HG03439 (cell line): ENCODE data around the gene ASRGL1.
"Not testable (repeated sequence)": the region's sequence is repeated elsewhere in the genome, so short reads cannot be mapped to it uniquely, and the experiment has no call there.

ENCODE experiments used
- ATAC-seq: cut with Tn5 transposase; IDR thresholded peaks from one replicate; pipeline ENCODE4 v1.9.1; 2021; ENCODE audit warnings: mild to moderate bottlenecking, moderate library complexity; ENCODE audit not compliant: unreplicated experiment

Gene ASRGL1

GRCh38 chr11:62337303-62338181 is at the start of gene ASRGL1:
TSS of gene ASRGL1 (plus strand) at chr11:62337448. CDS start at chr11:62337978, 530 bp downstream.
- ATAC-seq, result peak; percentile 51

GRCh38 chr11:62295504-62295903 is 41.7 kb upstream of the ASRGL1 start:
- ATAC-seq, result no peak

- ATAC-seq, result no peak
These were observed 38.3 kb upstream of the ASRGL1 start, which contains the start of gene SCGB1D4 for GRCh38 chr11:62298975-62299374. TSS of gene SCGB1D4 (minus strand) at chr11:62299075. CDS start at chr11:62299010, 65 bp downstream.

GRCh38 chr11:62306227-62306626 is 31.0 kb upstream of the ASRGL1 start:
- ATAC-seq, result no peak

GRCh38 chr11:62307950-62308349 is 29.3 kb upstream of the ASRGL1 start:
- no peak for ATAC-seq

GRCh38 chr11:62309991-62310390 is 27.3 kb upstream of the ASRGL1 start:
- no peak for ATAC-seq

GRCh38 chr11:62315431-62315830 is 21.8 kb upstream of the ASRGL1 start:
- ATAC-seq, result no peak

GRCh38 chr11:62322524-62322923 is 14.7 kb upstream of the ASRGL1 start:
- no peak for ATAC-seq

- no peak for ATAC-seq
These were observed 12.3 kb upstream of the ASRGL1 start for GRCh38 chr11:62324731-62325556.

- ATAC-seq, result not testable (repeated sequence)
These were observed 11.5 kb upstream of the ASRGL1 start for GRCh38 chr11:62325781-62326180.

GRCh38 chr11:62326719-62327118 is 10.5 kb upstream of the ASRGL1 start:
- not testable (repeated sequence) for ATAC-seq

GRCh38 chr11:62327541-62327940 is 9.7 kb upstream of the ASRGL1 start:
- not testable (repeated sequence) for ATAC-seq

- not testable (repeated sequence) for ATAC-seq
These were observed 6.0 kb upstream of the ASRGL1 start for GRCh38 chr11:62331264-62331663.

- ATAC-seq, result no peak
These were observed 3.5 kb upstream of the ASRGL1 start for GRCh38 chr11:62333768-62334167.

- ATAC-seq, result not testable (repeated sequence)
These were observed 322 bp upstream of the ASRGL1 start for GRCh38 chr11:62336949-62337302.

GRCh38 chr11:62338218-62338617 is 970 bp downstream of the ASRGL1 start:
- ATAC-seq, result no peak

GRCh38 chr11:62340269-62340901 is 3.1 kb downstream of the ASRGL1 start:
- ATAC-seq, result no peak

GRCh38 chr11:62341588-62341987 is 4.3 kb downstream of the ASRGL1 start:
- ATAC-seq, result no peak

GRCh38 chr11:62343646-62344190 is 6.5 kb downstream of the ASRGL1 start:
- ATAC-seq, result not testable (repeated sequence)

GRCh38 chr11:62344210-62344609 is 7.0 kb downstream of the ASRGL1 start:
- no peak for ATAC-seq

GRCh38 chr11:62345861-62346260 is 8.6 kb downstream of the ASRGL1 start:
- no peak for ATAC-seq
